Measurements from ENCODE around the gene CYP27B1. TPM values are rescaled to one million over a fixed set of nuclear protein-coding genes. Genes with fewer than 3 reads are reported as not detected.

The CYP27B1 gene
- total RNA-seq, 4 donors from 2014 or later: not detected

DNA sequence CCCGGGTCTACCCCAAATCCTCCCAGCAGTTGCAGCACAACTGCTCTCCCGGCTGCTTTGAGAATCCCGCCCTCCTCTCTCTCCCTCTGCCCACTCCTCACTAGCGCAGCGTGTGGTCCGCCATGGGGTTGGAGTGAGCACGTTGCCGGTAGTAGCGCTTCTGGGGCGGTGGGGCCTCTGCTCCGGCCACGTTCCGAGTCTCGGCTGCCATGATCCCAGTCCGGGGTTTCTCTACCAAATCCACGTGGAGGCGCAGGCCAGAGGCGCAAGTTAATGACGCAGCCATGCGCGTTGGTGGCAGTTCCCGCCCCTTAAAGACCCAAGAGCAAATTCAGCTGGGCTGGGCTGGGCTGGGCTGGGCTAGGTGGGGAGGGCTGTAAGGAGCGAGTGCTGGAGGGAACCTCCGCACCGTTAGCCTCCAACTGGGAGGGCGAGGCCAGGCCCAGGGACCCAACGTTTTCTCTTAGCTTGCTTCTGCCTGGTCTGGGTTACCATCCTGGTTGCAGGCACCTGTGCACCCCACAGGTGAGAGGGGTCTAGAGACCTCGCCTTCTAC is 5.1 kb upstream of the CYP27B1 start, which contains the start of gene METTL1:
TSS of gene METTL1 (minus strand) at position 233 of the 556 bp plus-strand sequence. CDS start at position 211, 22 bp downstream.
- H3K4me1 ChIP-seq: peaks cover 17 to 20% of the 10 kb centered on the region in 2 donors
- peak within 1 kb of the TSS; percentile 84 to 94 (median 87) for H3K27ac ChIP-seq
- peak; percentile 89 to 92 for DNase-seq
- TF ChIP-seq POLR2A (IDR thresholded peaks at IDR 0.05): peak; percentile 44 to 45
- TF ChIP-seq, protein P1, sequence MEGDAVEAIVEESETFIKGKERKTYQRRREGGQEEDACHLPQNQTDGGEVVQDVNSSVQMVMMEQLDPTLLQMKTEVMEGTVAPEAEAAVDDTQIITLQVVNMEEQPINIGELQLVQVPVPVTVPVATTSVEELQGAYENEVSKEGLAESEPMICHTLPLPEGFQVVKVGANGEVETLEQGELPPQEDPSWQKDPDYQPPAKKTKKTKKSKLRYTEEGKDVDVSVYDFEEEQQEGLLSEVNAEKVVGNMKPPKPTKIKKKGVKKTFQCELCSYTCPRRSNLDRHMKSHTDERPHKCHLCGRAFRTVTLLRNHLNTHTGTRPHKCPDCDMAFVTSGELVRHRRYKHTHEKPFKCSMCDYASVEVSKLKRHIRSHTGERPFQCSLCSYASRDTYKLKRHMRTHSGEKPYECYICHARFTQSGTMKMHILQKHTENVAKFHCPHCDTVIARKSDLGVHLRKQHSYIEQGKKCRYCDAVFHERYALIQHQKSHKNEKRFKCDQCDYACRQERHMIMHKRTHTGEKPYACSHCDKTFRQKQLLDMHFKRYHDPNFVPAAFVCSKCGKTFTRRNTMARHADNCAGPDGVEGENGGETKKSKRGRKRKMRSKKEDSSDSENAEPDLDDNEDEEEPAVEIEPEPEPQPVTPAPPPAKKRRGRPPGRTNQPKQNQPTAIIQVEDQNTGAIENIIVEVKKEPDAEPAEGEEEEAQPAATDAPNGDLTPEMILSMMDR (IDR thresholded peaks at IDR 0.05 in 4 of 5, conservative IDR thresholded peaks at IDR 0.05 in 1 of 5): no peak
- H3K36me3 ChIP-seq: peaks cover 0 to 39% of the 10 kb centered on the region in 2 donors
- H3K9me3 ChIP-seq: no peaks in the 10 kb centered on the region
- H3K4me3 ChIP-seq: peak within 1 kb of the TSS; percentile 79 to 97 (median 90)
- peaks cover under 1 to 3% (median 3%) of the 10 kb centered on the region in 3 donors for H3K27me3 ChIP-seq
- intact Hi-C loops (cut with DNase I; ENCODE audit: low total_unique reads): loop anchor here (1.0 to 2.0 kb wide), 2 partner anchors 10 to 19 kb away; partner anchors contain the start of genes CDK4 and TSFM
- in situ Hi-C loops (cut with MboI; ENCODE audit: low sequenced_read_pairs in 4 of 4): no loop called here
- ATAC-seq: peak; percentile 92 to 97

DNA sequence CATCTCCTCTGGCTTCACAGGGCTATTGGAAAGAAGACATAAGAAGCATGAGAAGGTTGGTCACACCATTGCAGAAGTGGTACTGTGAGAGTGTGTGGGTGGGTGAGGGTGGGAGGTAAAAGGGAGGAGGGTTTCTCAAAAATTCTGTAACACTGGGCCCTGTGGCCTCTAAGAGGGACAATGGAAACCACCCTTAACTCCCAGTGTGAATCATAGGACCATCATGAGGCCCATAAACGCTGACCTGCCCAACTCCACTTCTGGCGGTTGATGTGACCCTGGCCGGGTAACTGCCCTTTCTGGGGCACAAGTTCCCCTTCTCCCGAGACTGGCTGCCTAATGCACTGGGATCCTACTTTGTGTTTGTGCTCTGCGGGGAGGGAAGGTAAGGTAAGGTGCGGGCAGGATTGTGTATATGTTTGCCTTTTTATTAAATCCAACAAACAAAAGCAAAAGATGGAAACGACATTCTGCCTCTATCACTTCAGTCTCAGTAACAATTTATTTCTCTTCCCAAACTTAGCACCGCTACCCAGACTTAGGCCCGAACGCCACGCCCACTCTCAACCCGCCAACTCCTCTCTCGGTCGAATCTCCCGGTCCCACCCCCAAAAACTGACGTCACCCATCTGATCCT is 4.5 kb upstream of the CYP27B1 start:
- peaks cover 22 to 26% of the 10 kb centered on the region in 2 donors for H3K4me1 ChIP-seq
- no peaks in the 10 kb centered on the region for H3K9me3 ChIP-seq
- in situ Hi-C loops (cut with MboI; ENCODE audit: low sequenced_read_pairs in 4 of 4) (no loop called here), intact Hi-C loops (cut with DNase I; ENCODE audit: low total_unique reads) (no loop called here)
- H3K27ac ChIP-seq: peak overlapping the region; percentile 84 to 94 (median 87)
- peaks cover 0 to 39% of the 10 kb centered on the region in 2 donors for H3K36me3 ChIP-seq
- no peak for TF ChIP-seq POLR2A (IDR thresholded peaks at IDR 0.05)
- TF ChIP-seq, protein P1 (IDR thresholded peaks at IDR 0.05 in 4 of 5, conservative IDR thresholded peaks at IDR 0.05 in 1 of 5): no peak
- H3K4me3 ChIP-seq: peak overlapping the region; percentile 79 to 97 (median 90)
- ATAC-seq: peak; percentile 53 to 70
- DNase-seq: peak; percentile 66 to 68
- peaks cover 7 to 9% (median 9%) of the 10 kb centered on the region in 3 donors for H3K27me3 ChIP-seq

DNA sequence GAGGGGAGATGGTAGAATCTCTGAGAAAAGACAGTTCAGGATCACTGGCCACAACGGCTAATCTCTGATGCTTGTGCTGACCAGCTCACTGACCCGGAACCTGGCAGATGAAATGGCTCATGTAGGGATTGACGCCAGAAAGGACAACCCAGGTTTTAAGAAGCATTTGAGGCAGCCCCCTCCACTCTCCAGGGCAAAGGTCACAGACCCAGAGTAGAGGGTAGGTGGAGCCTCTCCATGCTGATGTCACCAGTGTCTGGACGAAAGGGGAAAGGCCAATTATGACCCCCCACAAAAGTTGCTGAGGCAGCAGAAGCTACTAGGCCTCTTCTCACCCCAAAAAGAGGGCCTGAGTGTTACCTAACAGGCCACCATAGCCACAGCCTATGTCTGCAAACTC is 3.9 kb upstream of the CYP27B1 start:
- DNase-seq (no peak), ATAC-seq (no peak)
- TF ChIP-seq POLR2A (IDR thresholded peaks at IDR 0.05): no peak
- TF ChIP-seq, protein P1 (IDR thresholded peaks at IDR 0.05 in 4 of 5, conservative IDR thresholded peaks at IDR 0.05 in 1 of 5): no peak
- Histone ChIP-seq H3K27me3 (peaks cover 13 to 15% (median 14%) of the 10 kb centered on the region in 3 donors), H3K4me3 (peak overlapping the region in 1 of 4 donors; percentile 79), H3K27ac (no peak overlapping the region), H3K4me1 (peaks cover 25 to 32% of the 10 kb centered on the region in 2 donors), H3K36me3 (peaks cover 0 to 35% of the 10 kb centered on the region in 2 donors), H3K9me3 (no peaks in the 10 kb centered on the region)
- intact Hi-C loops (cut with DNase I; ENCODE audit: low total_unique reads): no loop called here
- in situ Hi-C loops (cut with MboI; ENCODE audit: low sequenced_read_pairs in 4 of 4): no loop called here

DNA sequence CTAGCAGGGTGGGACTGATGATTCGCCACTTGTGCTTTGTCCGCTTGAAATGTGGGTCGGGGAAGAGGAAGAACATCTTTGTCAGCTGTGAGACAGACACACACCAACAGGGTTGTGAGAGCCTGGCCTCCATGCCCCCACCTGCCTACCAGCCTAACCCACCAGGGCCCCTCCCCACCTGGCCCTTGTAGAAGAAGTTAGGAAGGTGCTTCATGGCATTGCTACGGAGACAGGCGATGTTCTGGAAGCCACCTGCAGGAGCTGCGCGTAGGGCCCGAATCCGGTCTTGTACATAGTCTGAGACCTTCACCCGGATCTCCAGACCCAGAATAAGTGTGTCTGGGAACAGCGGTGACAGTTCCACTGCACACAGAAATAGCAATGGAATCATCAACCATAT is 2.7 kb upstream of the CYP27B1 start:
- TF ChIP-seq, protein P1 (IDR thresholded peaks at IDR 0.05 in 4 of 5, conservative IDR thresholded peaks at IDR 0.05 in 1 of 5): no peak
- DNase-seq (no peak), ATAC-seq (no peak)
- intact Hi-C loops (cut with DNase I; ENCODE audit: low total_unique reads): no loop called here
- H3K4me3 ChIP-seq: no peak overlapping the region
- peaks cover 31 to 41% of the 10 kb centered on the region in 2 donors for H3K4me1 ChIP-seq
- in situ Hi-C loops (cut with MboI; ENCODE audit: low sequenced_read_pairs in 4 of 4): no loop called here
- H3K27ac ChIP-seq: no peak overlapping the region
- H3K27me3 ChIP-seq: peaks cover 24 to 27% (median 26%) of the 10 kb centered on the region in 3 donors
- no peaks in the 10 kb centered on the region for H3K9me3 ChIP-seq
- peaks cover 0 to 33% of the 10 kb centered on the region in 2 donors for H3K36me3 ChIP-seq

Data from gastrocnemius medialis (tissue), 4 donors.